Stimulated activated CD8-positive, alpha-beta memory T cell treated with anti-CD3 and anti-CD28 coated beads, Interleukin-7, amount 100 ng/mL, for 48 hours (primary cell): ENCODE results near the gene JAZF1.

Experiments
- DNase-seq, 2 donors: peaks; one replicate each; pipeline ENCODE4 v3.0.0-alpha.2; 2020; ENCODE audit warnings: low read depth in 1 of 2; ENCODE audit errors: extremely low read depth in 1 of 2

Gene JAZF1

GRCh38 chr7:28112012-28112411, 68.6 kb downstream of the JAZF1 start:
- no peak for DNase-seq

GRCh38 chr7:28110427-28111012, 70.1 kb downstream of the JAZF1 start:
- no peak for DNase-seq

DNA sequence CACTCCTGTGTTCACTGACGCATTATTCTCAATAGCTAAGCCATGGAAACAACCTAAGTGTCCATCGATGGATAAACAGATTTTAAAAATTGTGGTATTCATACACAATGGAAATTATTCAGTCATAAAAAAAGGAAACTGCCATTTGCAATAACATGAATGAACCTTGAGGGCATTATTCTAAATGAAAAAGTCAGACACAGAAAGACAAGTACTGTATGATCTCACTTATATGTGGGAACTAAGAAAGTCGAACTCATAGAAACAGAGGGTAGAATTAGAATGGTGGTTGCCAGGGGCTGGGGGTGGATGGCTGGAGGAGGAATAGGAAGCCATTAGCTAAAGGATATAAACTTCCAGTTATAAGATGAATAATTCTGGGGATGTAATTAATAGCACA, 71.8 kb downstream of the JAZF1 start:
- no peak for DNase-seq

DNA sequence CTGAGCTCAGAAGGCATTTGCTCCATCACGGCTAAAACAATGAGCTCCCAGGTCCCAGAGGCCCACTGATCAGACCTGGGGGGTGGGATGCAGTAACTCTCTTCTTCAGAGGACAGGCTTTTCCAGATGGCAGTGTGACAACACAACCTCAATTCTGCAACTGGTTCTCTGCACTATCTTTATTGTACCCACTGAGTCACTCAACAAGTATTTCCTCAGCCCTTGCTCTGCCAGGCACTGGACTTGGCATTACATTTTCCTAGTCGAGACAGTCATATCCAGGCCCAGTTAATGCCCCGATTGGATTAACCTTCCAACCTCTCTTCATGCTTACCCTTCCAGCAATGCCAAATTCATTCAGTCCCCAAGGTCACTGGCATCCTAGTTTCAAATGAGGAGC, 72.6 kb downstream of the JAZF1 start:
- DNase-seq = no peak

DNA sequence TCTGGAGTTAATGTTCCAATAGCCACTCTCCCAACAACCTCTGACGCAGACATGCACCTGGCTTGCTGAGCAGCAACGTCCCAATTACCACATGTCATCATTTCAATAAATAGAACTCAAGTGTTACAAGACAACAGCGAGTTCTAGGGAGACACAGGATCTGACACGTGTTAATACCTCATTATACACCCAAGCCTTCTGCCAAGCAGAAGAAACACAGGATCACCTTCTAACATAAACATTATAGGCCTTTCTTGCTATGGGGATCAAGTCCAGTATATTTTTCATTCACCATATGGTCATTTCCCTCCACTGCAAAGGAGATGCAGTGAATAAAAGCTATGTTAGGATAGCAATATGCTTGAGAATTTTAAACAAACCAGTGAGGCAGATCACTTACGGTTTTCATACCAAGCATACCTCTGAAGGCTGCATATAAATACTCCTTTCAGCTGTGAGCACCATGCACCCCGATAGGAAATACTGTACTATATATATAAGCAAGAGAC, 74.2 kb downstream of the JAZF1 start:
- DNase-seq = no peak

- no peak for DNase-seq
Observed at GRCh38 chr7:28105234-28105633, 75.4 kb downstream of the JAZF1 start.

- DNase-seq = no peak
Observed at GRCh38 chr7:28104811-28105210, 75.8 kb downstream of the JAZF1 start.

DNA sequence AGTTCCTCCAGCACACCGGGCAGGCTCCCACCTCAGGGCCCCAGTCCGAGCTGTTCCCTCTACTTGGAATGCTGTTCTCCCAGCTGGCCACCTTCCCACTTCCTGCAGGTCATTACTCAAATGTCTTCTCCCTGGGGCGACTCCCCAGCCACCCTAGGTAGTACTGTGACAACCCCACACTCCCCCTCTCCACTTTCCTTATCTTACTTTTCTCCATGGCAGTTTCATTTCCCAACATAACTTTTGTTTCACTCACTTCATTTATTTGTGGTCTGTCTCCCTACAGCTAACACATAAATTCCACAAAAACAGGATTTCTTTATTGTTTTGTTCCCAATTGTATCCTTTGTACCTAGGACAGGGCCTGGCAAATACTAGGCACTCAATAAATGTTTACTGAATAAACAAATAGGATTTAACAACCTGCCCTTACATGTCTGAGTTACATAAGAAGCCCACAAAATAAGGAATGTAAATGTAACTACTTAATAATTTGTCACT, 76.5 kb downstream of the JAZF1 start:
- no peak for DNase-seq

GRCh38 chr7:28102797-28103196, 77.8 kb downstream of the JAZF1 start:
- DNase-seq = no peak

DNA sequence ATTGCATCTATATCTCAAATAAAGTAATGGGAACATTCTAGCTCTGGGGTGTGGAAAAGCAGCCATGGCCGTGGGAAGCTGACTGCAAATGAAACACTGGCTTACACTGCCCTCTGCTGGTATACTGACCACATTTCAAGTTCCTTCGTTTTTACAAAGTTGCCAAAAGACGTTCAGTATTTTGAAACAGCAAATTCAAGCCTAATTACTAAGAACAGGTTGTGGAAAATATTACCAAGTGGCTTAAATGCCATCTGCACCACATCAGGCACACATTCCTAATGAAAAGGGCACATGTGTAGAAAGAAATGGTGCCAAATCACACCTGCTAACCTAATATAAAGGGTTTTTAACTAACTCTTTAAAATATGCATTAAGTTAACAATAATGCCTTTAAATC, 83.9 kb downstream of the JAZF1 start:
- DNase-seq = no peak

- DNase-seq = no peak
Observed at GRCh38 chr7:28095231-28095630, 85.4 kb downstream of the JAZF1 start.

DNA sequence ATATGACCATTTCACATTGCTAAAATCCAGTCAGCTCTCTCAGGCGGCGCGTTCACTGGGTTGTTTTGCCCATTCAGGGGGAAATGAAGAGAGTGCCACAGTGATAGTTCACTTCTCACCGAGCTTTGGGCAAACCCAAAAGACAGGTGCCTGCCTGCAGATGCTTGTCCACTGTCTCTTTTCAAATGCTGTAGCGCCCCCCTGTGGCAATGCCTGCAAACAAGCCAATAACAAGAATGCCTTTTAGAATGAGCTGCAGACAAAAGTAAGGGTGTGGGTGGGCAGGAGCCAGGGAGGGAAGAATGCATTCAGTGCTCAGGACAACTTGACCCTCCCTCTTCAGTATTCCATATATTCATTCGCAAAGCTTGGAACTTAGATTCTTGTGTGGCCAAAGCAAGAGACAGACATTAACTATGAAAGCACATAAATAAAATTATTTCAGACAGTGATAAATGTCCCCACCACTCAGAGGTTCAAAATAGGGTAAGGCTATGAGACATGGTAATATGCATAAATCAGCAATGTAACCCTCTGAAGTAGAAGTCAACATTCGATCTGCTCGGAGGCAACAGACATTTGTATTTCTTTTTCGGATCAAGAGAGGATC, 86.9 kb downstream of the JAZF1 start:
- DNase-seq = peak; percentile 25 to 42

DNA sequence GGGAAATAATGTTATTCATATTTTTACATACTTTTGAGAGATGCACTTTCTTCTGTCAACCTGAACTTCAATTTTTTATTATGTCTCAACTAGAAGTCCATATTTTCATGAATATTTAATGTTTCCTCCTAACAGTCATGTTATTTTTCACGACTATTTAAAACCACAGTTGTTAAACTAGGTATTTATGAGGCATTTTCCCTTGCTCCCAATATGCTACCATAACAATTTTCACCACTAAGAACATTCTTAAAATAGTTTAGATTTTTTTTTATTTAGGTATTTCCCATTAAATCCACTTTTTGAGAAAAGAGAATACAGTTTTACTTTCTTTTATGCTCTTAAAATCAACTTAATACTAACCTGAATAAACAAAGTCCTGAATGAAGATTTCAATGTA, 89.4 kb downstream of the JAZF1 start:
- no peak for DNase-seq

DNA sequence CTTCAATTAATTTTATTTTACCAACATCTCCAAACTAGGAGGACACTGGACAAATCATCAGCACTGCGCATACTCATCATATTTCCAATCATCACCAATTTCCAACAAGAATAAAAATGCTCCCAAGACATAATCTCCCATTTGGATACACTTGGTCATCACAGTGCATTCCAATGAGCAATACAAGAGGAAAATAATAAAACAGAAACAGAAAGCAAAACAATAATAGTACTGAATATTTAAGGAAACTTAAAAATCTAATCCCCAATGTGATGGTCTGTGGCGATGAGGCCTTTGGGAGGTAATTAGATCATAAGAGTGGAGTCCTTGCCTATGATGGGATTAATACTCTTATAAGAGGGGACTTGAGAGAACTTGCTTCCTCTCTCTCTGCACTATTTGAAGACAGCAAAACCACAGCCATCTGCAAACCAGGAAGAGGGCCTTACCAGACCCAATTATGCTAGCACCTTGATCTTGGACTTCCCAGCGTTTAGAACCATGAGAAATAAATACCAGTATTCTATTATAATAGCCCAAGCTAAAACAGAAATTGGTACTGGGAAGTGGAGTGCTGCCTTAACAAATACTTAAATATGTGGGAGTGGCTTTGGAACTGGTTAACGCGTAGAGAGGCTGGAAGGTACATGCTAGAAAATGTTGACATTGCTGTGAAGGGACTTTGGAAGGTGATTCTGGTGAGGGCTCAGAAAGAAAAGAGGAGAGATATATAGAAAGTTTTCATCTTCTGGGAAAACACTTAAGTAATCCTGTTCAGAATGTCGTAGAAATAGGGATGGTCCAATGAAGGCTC, 91.5 kb downstream of the JAZF1 start:
- no peak for DNase-seq

- DNase-seq = no peak
Observed at GRCh38 chr7:28088032-28088431, 92.6 kb downstream of the JAZF1 start.

- DNase-seq = no peak
Observed at GRCh38 chr7:28086198-28086597, 94.4 kb downstream of the JAZF1 start.

GRCh38 chr7:28083998-28084985, 96.3 kb downstream of the JAZF1 start:
- no peak for DNase-seq

DNA sequence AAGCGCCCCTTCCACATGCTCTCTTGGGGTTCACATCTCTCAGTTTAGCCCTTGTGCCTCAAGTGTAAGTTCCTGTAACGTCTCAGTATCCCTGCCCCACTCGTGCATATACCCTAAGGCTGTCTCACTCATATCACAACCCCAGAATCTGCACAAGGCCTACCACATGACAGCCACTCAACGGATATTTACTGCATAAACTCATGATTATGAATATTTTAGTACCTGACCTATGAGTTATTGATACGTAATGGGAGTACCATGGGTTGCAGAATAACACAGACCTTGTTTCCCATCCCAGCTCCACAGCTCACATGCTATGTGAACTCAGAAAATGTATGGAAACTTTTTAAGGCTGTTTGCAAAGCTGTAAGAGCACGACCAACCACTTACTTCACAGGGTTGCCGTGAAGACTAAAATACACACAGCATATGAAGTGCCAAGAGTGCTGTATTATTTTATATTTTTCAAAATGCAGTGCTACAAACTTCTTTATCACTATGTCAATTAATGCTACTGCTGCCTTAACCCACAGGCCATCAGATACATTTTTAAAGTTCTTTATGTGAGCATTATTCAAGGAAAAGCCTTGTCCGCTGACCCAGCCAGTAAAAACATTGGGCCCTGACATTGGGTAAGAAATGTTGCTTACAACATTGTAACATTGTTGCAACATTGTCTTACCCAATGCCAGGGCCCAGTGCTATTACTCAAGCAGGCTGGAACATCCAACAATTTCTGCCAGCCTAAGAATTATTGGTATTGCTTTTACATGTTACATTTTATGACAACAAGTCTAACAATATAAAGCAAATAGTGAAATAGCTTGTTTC, 97.2 kb downstream of the JAZF1 start:
- no peak for DNase-seq

DNA sequence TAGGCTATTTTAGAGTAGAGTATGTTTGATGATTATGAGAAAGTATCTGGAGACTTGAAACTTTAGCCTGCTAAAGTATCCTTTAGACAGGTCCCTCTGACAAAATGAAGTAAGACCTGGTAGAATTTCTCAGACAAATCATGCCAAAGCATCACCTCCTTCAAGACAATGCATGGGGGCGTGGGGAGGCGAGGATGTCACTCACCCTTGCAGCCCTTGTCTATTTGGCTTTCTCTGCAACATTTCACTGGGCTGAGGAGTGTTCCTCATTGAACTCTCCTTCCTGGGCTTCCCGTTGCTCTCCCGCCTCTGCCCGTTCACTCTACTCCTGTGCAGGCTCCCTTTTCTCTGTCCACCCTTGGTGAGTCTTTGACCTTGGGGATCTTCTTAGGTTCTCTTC, 98.5 kb downstream of the JAZF1 start:
- DNase-seq = no peak

GRCh38 chr7:28081016-28081415, 99.6 kb downstream of the JAZF1 start:
- no peak for DNase-seq
